Tibial nerve (tissue), 3 donors: ENCODE measurements around the gene PLXNA4.

Experiments
- CTCF ChIP-seq, 5 experiments: fragments of 200-600 bp in 3 of 5; fragments of 450-650 bp in 2 of 5; sonication (generic) in 3 of 5; IDR thresholded peaks; one replicate each; pipeline ENCODE4 v1.5.1; 2016 to 2019; ENCODE audit warnings: antibody characterized with exemption in 5 of 5, mild to moderate bottlenecking in 3 of 5, moderate library complexity in 2 of 5
- POLR2A ChIP-seq, 2 donors: fragments of 450-650 bp; IDR thresholded peaks; one replicate each; pipeline ENCODE4 v1.6.1; 2017; ENCODE audit warnings: antibody characterized with exemption in 2 of 2, mild to moderate bottlenecking in 2 of 2, moderate library complexity in 2 of 2

DNA sequence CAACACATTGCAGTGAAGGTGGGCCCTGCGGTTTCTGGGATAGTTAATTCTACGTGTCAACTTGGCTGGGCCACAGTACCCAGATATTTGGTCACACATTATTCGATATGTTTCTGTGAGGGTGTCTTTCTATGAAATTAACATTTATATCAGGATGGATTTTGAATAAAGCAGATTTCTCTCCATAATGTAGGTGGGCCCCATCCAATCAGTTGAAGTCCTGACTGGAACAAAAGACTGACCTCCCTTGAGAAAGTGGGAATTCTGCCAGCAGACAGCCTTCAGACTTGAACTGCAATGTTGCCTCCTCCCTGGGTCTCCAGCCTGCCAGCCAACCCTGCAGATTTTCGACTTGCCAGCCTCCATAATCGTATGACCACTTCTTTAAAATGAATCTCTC, 420.6 kb downstream of the PLXNA4 start:
- TF ChIP-seq CTCF (IDR thresholded peaks at IDR 0.05) (no peak), POLR2A (IDR thresholded peaks at IDR 0.05) (no peak)
